ENCODE results near the gene WDR90. TPM values are rescaled to one million over a fixed set of nuclear protein-coding genes. Genes with fewer than 3 reads are reported as not detected.

Gene WDR90
- total and polyA plus RNA-seq, 2 of the 13 experiments (the other 11 are each of a cell fraction or from before 2014, with no cell fraction given) = 14.9 to 28.9 TPM

DNA sequence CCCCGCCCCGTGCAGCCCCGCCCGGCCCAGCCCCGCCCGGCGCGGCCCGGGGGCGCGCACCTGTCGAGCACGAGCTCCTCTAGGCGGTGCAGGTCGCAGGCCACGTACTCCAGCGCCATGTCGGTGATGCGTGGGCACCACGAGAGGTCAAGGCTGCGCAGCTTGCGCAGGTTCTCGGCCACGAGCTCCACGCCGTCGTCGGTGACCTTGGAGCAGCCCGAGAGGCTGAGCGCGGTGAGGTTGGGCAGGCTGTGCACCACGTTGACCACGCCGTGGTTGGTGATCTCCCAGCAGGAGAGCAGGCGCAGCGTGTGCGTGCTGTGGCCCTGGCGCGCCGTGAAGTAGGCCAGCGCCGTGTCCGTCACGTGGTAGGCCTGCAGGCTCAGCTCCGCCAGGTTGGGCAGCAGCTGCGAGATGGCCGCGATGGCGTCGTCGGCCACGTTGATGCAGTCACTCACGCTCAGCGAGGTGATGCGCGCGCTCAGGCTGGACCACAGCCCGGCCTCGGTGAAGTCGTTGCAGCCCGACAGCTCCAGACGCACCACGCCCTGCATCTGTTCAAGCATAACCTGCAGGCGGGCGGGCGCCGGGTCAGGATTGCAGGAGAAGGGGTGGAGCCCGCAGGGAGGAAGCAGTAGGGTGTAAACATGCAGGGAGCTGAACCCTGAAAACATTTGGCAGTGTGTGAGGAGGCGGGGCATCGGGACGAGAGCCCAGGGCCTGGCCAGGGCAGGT, 46.4 kb downstream of the WDR90 start (continued):
- TF ChIP-seq ZNF660 (CRISPR knock-in tag; IDR thresholded peaks at IDR 0.05; ENCODE audit: borderline replicate concordance, low read depth) (0 out of 2 replicates have a peak, but pooled peaks have one; percentile 65), PHF20 (CRISPR knock-in tag; IDR thresholded peaks at IDR 0.05) (0 out of 2 replicates have a peak, but pooled peaks have one; percentile 26), HNRNPK (IDR thresholded peaks at IDR 0.05; ENCODE audit: low read depth, low read length, poor library complexity, severe bottlenecking) (no peak), ZBTB42 (CRISPR knock-in tag; IDR thresholded peaks at IDR 0.05) (no peak), ZNF446 (CRISPR knock-in tag; IDR thresholded peaks at IDR 0.05) (no peak), ARNTL (CRISPR knock-in tag; IDR thresholded peaks at IDR 0.05) (0 out of 2 replicates have a peak, but pooled peaks have one; percentile 21), PPARG (CRISPR knock-in tag; conservative IDR thresholded peaks at IDR 0.05) (no peak), EZH2 (conservative IDR thresholded peaks at IDR 0.05; ENCODE audit: low read depth, low read length) (0 out of 2 replicates have a peak, but pooled peaks have one; percentile 32), AHR (CRISPR knock-in tag; IDR thresholded peaks at IDR 0.05) (peak; percentile 96; the same call in 1 of the 2 replicates), ZNF10 (CRISPR knock-in tag; IDR thresholded peaks at IDR 0.05; ENCODE audit: borderline replicate concordance, low read depth) (no peak), HMG20A (CRISPR knock-in tag; IDR thresholded peaks at IDR 0.05; ENCODE audit: borderline replicate concordance) (no peak), HMG20B (CRISPR knock-in tag; conservative IDR thresholded peaks at IDR 0.05) (no peak), ELF3 (CRISPR knock-in tag; IDR thresholded peaks at IDR 0.05) (peak; percentile 25; the same call in 1 of the 2 replicates)
- TF ChIP-seq, protein P1, sequence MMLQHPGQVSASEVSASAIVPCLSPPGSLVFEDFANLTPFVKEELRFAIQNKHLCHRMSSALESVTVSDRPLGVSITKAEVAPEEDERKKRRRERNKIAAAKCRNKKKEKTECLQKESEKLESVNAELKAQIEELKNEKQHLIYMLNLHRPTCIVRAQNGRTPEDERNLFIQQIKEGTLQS (CRISPR knock-in tag; IDR thresholded peaks at IDR 0.05) = peak; percentile 40; the same call in 1 of the 2 replicates
- TF ChIP-seq, protein P2, sequence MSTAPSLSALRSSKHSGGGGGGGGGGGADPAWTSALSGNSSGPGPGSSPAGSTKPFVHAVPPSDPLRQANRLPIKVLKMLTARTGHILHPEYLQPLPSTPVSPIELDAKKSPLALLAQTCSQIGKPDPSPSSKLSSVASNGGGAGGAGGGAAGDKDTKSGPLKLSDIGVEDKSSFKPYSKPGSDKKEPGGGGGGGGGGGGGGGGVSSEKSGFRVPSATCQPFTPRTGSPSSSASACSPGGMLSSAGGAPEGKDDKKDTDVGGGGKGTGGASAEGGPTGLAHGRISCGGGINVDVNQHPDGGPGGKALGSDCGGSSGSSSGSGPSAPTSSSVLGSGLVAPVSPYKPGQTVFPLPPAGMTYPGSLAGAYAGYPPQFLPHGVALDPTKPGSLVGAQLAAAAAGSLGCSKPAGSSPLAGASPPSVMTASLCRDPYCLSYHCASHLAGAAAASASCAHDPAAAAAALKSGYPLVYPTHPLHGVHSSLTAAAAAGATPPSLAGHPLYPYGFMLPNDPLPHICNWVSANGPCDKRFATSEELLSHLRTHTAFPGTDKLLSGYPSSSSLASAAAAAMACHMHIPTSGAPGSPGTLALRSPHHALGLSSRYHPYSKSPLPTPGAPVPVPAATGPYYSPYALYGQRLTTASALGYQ (CRISPR knock-in tag; IDR thresholded peaks at IDR 0.05) = no peak
- TF ChIP-seq, protein P3, sequence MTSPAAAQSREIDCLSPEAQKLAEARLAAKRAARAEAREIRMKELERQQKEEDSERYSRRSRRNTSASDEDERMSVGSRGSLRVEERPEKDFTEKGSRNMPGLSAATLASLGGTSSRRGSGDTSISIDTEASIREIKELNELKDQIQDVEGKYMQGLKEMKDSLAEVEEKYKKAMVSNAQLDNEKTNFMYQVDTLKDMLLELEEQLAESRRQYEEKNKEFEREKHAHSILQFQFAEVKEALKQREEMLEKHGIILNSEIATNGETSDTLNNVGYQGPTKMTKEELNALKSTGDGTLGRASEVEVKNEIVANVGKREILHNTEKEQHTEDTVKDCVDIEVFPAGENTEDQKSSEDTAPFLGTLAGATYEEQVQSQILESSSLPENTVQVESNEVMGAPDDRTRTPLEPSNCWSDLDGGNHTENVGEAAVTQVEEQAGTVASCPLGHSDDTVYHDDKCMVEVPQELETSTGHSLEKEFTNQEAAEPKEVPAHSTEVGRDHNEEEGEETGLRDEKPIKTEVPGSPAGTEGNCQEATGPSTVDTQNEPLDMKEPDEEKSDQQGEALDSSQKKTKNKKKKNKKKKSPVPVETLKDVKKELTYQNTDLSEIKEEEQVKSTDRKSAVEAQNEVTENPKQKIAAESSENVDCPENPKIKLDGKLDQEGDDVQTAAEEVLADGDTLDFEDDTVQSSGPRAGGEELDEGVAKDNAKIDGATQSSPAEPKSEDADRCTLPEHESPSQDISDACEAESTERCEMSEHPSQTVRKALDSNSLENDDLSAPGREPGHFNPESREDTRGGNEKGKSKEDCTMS (CRISPR knock-in tag; conservative IDR thresholded peaks at IDR 0.05) = no peak
- TF ChIP-seq, protein P4, sequence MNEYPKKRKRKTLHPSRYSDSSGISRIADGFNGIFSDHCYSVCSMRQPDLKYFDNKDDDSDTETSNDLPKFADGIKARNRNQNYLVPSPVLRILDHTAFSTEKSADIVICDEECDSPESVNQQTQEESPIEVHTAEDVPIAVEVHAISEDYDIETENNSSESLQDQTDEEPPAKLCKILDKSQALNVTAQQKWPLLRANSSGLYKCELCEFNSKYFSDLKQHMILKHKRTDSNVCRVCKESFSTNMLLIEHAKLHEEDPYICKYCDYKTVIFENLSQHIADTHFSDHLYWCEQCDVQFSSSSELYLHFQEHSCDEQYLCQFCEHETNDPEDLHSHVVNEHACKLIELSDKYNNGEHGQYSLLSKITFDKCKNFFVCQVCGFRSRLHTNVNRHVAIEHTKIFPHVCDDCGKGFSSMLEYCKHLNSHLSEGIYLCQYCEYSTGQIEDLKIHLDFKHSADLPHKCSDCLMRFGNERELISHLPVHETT (CRISPR knock-in tag; conservative IDR thresholded peaks at IDR 0.05) = 0 out of 2 replicates have a peak, but pooled peaks have one; percentile 33
- TF ChIP-seq, protein P5, sequence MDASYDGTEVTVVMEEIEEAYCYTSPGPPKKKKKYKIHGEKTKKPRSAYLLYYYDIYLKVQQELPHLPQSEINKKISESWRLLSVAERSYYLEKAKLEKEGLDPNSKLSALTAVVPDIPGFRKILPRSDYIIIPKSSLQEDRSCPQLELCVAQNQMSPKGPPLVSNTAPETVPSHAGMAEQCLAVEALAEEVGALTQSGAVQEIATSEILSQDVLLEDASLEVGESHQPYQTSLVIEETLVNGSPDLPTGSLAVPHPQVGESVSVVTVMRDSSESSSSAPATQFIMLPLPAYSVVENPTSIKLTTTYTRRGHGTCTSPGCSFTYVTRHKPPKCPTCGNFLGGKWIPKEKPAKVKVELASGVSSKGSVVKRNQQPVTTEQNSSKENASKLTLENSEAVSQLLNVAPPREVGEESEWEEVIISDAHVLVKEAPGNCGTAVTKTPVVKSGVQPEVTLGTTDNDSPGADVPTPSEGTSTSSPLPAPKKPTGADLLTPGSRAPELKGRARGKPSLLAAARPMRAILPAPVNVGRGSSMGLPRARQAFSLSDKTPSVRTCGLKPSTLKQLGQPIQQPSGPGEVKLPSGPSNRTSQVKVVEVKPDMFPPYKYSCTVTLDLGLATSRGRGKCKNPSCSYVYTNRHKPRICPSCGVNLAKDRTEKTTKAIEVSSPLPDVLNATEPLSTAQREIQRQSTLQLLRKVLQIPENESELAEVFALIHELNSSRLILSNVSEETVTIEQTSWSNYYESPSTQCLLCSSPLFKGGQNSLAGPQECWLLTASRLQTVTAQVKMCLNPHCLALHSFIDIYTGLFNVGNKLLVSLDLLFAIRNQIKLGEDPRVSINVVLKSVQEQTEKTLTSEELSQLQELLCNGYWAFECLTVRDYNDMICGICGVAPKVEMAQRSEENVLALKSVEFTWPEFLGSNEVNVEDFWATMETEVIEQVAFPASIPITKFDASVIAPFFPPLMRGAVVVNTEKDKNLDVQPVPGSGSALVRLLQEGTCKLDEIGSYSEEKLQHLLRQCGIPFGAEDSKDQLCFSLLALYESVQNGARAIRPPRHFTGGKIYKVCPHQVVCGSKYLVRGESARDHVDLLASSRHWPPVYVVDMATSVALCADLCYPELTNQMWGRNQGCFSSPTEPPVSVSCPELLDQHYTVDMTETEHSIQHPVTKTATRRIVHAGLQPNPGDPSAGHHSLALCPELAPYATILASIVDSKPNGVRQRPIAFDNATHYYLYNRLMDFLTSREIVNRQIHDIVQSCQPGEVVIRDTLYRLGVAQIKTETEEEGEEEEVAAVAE (CRISPR knock-in tag; IDR thresholded peaks at IDR 0.05; ENCODE audit: borderline replicate concordance) = no peak
